Activated CD4-positive, alpha-beta T cell treated with anti-CD3 and anti-CD28 coated beads, Interleukin-2, amount 50 U/mL, for 48 hours (primary cell): ENCODE measurements around the gene TMPRSS9.
"Not testable (repeated sequence)": the region's sequence is repeated elsewhere in the genome, so short reads cannot be mapped to it uniquely, and the experiment has no call there.

Source experiments
- DNase-seq, 2 experiments: peaks; one replicate each; pipeline ENCODE4 v3.0.0-alpha.2; 2020

TMPRSS9 gene

GRCh38 chr19:2394442-2395292, 34.6 kb downstream of the TMPRSS9 start:
- DNase-seq: no peak

- not testable (repeated sequence) for DNase-seq
Measured at GRCh38 chr19:2395293-2395829, 35.3 kb downstream of the TMPRSS9 start.

GRCh38 chr19:2397173-2397572, 37.1 kb downstream of the TMPRSS9 start:
- DNase-seq: not testable (repeated sequence)

GRCh38 chr19:2398735-2399305, 38.8 kb downstream of the TMPRSS9 start:
- no peak for DNase-seq

GRCh38 chr19:2399582-2399981, 39.5 kb downstream of the TMPRSS9 start:
- DNase-seq: no peak

- no peak for DNase-seq
Measured at GRCh38 chr19:2408247-2408646, 48.2 kb downstream of the TMPRSS9 start.

GRCh38 chr19:2409352-2409912, 49.4 kb downstream of the TMPRSS9 start:
- no peak for DNase-seq

- DNase-seq: no peak
Measured at GRCh38 chr19:2410023-2410422, 50.0 kb downstream of the TMPRSS9 start.

- DNase-seq: no peak
Measured at GRCh38 chr19:2411709-2412108, 51.6 kb downstream of the TMPRSS9 start.

- DNase-seq: no peak
Measured at GRCh38 chr19:2412449-2412848, 52.4 kb downstream of the TMPRSS9 start.

GRCh38 chr19:2413159-2413558, 53.1 kb downstream of the TMPRSS9 start:
- DNase-seq: no peak

- DNase-seq: no peak
Measured at GRCh38 chr19:2413629-2414028, 53.6 kb downstream of the TMPRSS9 start.

- no peak for DNase-seq
Measured at GRCh38 chr19:2415281-2415972, 55.4 kb downstream of the TMPRSS9 start.

GRCh38 chr19:2415973-2416319, 55.9 kb downstream of the TMPRSS9 start:
- no peak for DNase-seq

- no peak for DNase-seq
Measured at GRCh38 chr19:2416321-2417097, 56.4 kb downstream of the TMPRSS9 start.

- not testable (repeated sequence) for DNase-seq
Measured at GRCh38 chr19:2417436-2417835, 57.4 kb downstream of the TMPRSS9 start.

- DNase-seq: no peak
Measured at GRCh38 chr19:2417881-2418406, 57.9 kb downstream of the TMPRSS9 start.

GRCh38 chr19:2419754-2420153, 59.7 kb downstream of the TMPRSS9 start:
- DNase-seq: no peak

- DNase-seq: no peak
Measured at GRCh38 chr19:2420490-2420889, 60.4 kb downstream of the TMPRSS9 start.

- no peak for DNase-seq
Measured at GRCh38 chr19:2421581-2422306, 61.7 kb downstream of the TMPRSS9 start.

- DNase-seq: no peak
Measured at GRCh38 chr19:2423071-2423914, 63.2 kb downstream of the TMPRSS9 start.
